ENCODE data around the gene IL25. TPM values are rescaled to one million over a fixed set of nuclear protein-coding genes. Genes with fewer than 3 reads are reported as not detected.

Gene IL25
- total and polyA plus RNA-seq, 2 of the 13 experiments (the other 11 are each of a cell fraction or from before 2014, with no cell fraction given), result not detected

GRCh38 chr14:23327947-23328744 is 44.5 kb upstream of the IL25 start (continued):
- no peak for TF ChIP-seq ZNF549 (CRISPR knock-in tag; IDR thresholded peaks at IDR 0.05)
- TF ChIP-seq ZNF749 (CRISPR knock-in tag; IDR thresholded peaks at IDR 0.05; ENCODE audit: borderline replicate concordance), result no peak
- no peak for TF ChIP-seq ZNF331 (CRISPR knock-in tag; IDR thresholded peaks at IDR 0.05)
- no peak for TF ChIP-seq ZNF660 (CRISPR knock-in tag; IDR thresholded peaks at IDR 0.05; ENCODE audit: borderline replicate concordance, low read depth)
- TF ChIP-seq NFE2L2 (IDR thresholded peaks at IDR 0.05; ENCODE audit: low read length), result peak; percentile 4; the same call in 1 of the 2 replicates
- TF ChIP-seq ZNF569 (CRISPR knock-in tag; IDR thresholded peaks at IDR 0.05; ENCODE audit: borderline replicate concordance), result no peak
- no peak for TF ChIP-seq ZNF678 (CRISPR knock-in tag; IDR thresholded peaks at IDR 0.05)
- peak; percentile 97 for TF ChIP-seq SMC3 (IDR thresholded peaks at IDR 0.05; ENCODE audit: low read length)
- no peak for TF ChIP-seq ZBTB39 (CRISPR knock-in tag; IDR thresholded peaks at IDR 0.05)
- no peak for TF ChIP-seq ZNF670 (CRISPR knock-in tag; IDR thresholded peaks at IDR 0.05; ENCODE audit: borderline replicate concordance)
- peak; percentile 41; the same call in 1 of the 2 replicates for TF ChIP-seq ZBTB49 (CRISPR knock-in tag; IDR thresholded peaks at IDR 0.05; ENCODE audit: borderline replicate concordance)
- TF ChIP-seq SIN3A (IDR thresholded peaks at IDR 0.05; ENCODE audit: borderline replicate concordance, low read depth, low read length), result no peak
- peak; percentile 13; the same call in 1 of the 2 replicates for TF ChIP-seq ZNF792 (CRISPR knock-in tag; IDR thresholded peaks at IDR 0.05)
- no peak; the same call in 1 of the 2 replicates for TF ChIP-seq ZNF800 (CRISPR knock-in tag; IDR thresholded peaks at IDR 0.05)
- no peak for TF ChIP-seq FOSL1 (CRISPR knock-in tag; IDR thresholded peaks at IDR 0.05; ENCODE audit: borderline replicate concordance)
- TF ChIP-seq TP53 (CRISPR knock-in tag; conservative IDR thresholded peaks at IDR 0.05), result no peak
- TF ChIP-seq ZNF121 (CRISPR knock-in tag; IDR thresholded peaks at IDR 0.05), result 0 out of 2 replicates have a peak, but pooled peaks have one; percentile 37
- no peak for TF ChIP-seq ZNF326 (CRISPR knock-in tag; IDR thresholded peaks at IDR 0.05; ENCODE audit: borderline replicate concordance)
- TF ChIP-seq MAFG (CRISPR knock-in tag; IDR thresholded peaks at IDR 0.05), result no peak
- TF ChIP-seq ARHGAP35 (CRISPR knock-in tag; IDR thresholded peaks at IDR 0.05; ENCODE audit: borderline replicate concordance), result no peak
- TF ChIP-seq ZNF251 (CRISPR knock-in tag; IDR thresholded peaks at IDR 0.05), result no peak
- peak; percentile 79; the same call in 1 of the 2 replicates for TF ChIP-seq DDIT3 (CRISPR knock-in tag; IDR thresholded peaks at IDR 0.05)
- 0 out of 4 replicates have a peak, but pooled peaks of 1 of the 2 experiments have one; percentile 47 for TF ChIP-seq NR2F1 (CRISPR knock-in tag; IDR thresholded peaks at IDR 0.05)
- TF ChIP-seq MTF1 (CRISPR knock-in tag; IDR thresholded peaks at IDR 0.05), result no peak

Measured in HepG2 (cell line).